GM12891 (cell line): ENCODE data around the gene PCDH9.

ENCODE experiments used
- DNase-seq: peaks from one replicate; pipeline ENCODE4 v3.0.0; 2011; ENCODE audit warnings: low spot score; ENCODE audit not compliant: insufficient read length
- FAIRE-seq: peaks from 2 replicates; lab custom pipeline; 2011; peaks lifted over from hg19 to GRCh38; lab: Jason Lieb, UNC
- PAX5 ChIP-seq: IDR thresholded peaks from 2 replicates; pipeline ENCODE4 v1.6.1; 2011; ENCODE audit warnings: low read length, moderate library complexity, mild to moderate bottlenecking; ENCODE audit not compliant: insufficient read depth, severe bottlenecking
- POLR2A ChIP-seq: IDR thresholded peaks from 2 replicates; pipeline ENCODE4 v1.6.1; 2011; ENCODE audit warnings: low read depth, low read length, control low read depth
- POLR2AphosphoS5 ChIP-seq: IDR thresholded peaks from 2 replicates; pipeline ENCODE4 v1.6.1; 2011; ENCODE audit warnings: low read depth, low read length, control low read depth
- POU2F2 ChIP-seq: IDR thresholded peaks from 2 replicates; pipeline ENCODE4 v1.6.1; 2011; ENCODE audit warnings: low read depth, mild to moderate bottlenecking, control low read depth, low read length, moderate library complexity
- SPI1 ChIP-seq: IDR thresholded peaks from 2 replicates; pipeline ENCODE4 v1.6.1; 2011; ENCODE audit warnings: low read depth, low read length, control low read depth
- TAF1 ChIP-seq: IDR thresholded peaks from 2 replicates; pipeline ENCODE4 v1.6.1; 2011; ENCODE audit warnings: low read depth, low read length, control low read depth

Gene PCDH9

DNA sequence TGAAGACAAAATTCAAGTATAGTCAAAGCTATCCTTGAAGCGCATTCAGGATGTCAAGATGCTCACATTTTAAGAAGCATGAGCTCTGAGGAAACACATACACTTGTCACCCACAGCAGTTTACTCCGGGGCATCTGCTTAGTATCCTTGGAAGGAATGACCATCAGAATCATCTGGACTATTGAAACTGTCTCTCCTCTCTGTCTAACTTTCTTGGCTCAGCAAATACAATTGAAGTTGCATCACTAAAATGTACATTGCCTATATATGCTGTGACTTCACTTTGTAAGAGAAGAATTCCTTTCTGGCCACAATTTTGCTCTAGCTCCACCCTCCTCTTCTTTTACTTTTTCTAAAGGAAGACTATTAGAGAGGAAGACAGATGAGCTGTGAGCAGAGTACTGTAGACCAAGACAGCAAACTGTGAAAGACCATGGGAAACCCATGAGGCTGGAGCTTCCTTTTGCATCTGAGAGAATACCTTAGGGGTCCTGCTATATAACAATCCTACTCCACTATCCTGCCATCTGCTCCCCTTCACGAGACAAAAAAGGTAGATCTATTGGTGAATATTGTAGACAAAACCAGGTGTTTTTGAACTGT is 906.3 kb downstream of the PCDH9 start:
- no peak for TF ChIP-seq PAX5
- no peak for TF ChIP-seq POU2F2
- no peak for TF ChIP-seq SPI1
- no peak for TF ChIP-seq POLR2A
- no peak for TF ChIP-seq TAF1
- TF ChIP-seq POLR2AphosphoS5, result no peak
- no peak for DNase-seq
- FAIRE-seq, result no peak

DNA sequence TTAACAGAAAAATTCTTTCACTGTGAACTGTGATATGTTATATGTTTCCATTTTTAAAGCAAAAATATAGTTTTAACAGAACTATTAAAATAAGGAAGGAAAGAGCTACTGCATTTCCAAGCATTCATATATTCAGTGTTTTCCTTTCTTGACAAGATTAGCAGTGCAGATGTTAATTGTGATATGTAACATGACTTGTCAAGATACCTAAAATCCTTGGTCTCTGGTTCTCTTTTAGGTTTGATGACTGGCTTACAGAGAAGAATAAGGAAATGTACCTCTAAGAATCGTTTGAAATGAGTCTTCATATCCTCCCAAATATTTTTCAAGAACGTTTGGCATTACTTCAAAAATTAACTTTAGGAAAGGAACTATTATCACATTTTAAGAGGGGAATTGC is 907.2 kb downstream of the PCDH9 start:
- DNase-seq, result no peak
- FAIRE-seq, result no peak
- TF ChIP-seq TAF1 (no peak), POU2F2 (no peak), SPI1 (no peak), POLR2AphosphoS5 (no peak), PAX5 (no peak), POLR2A (no peak)

DNA sequence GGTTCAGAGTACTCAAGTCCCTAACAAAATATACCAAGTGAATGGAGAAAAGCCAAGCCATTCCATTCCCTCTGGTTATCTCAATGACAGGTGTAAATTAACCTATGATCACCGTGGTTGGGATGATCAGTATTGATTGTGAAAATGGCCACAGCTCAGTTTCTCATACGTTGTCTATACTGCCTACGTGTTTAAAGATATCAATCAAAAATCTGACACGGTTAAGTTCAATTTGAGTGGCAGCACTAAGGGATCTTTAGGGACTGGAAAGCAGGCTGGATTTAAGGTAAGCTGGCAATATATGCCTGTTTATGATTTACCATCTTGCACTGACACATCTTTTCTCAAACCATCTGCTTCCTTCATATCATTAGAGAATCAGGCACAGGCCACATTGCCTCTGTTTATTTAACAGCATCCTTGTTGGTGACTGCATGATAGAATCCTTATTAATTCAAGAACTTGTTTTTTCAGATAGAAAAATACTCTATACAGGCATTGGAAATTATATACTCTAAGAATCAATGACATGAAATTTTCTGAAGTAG is 907.9 kb downstream of the PCDH9 start:
- TF ChIP-seq PAX5, result no peak
- TF ChIP-seq POU2F2, result no peak
- TF ChIP-seq POLR2A, result no peak
- FAIRE-seq (no peak), DNase-seq (no peak)

DNA sequence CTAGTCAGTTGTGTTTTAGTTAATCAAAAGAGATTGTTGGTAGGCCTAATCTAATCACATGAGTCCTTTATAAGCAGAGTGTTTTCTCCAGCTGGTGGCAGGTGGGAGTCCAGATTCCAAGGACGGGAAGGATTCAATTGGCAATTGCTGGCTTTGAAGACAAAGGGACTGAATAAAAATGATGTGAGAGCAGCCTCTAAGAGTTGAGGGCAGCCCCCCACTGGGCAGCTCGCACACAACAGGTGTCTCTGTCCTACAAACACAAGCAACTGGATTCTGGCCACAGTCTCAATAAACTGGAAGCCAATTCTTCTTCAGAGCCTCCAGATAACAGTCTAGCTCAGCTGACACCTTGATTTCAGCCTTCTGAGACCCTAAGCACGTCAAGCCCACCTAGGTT is 915.2 kb downstream of the PCDH9 start:
- TF ChIP-seq TAF1 (no peak), POU2F2 (no peak), POLR2AphosphoS5 (no peak), PAX5 (no peak), SPI1 (no peak), POLR2A (no peak)
- no peak for FAIRE-seq
- DNase-seq, result no peak

DNA sequence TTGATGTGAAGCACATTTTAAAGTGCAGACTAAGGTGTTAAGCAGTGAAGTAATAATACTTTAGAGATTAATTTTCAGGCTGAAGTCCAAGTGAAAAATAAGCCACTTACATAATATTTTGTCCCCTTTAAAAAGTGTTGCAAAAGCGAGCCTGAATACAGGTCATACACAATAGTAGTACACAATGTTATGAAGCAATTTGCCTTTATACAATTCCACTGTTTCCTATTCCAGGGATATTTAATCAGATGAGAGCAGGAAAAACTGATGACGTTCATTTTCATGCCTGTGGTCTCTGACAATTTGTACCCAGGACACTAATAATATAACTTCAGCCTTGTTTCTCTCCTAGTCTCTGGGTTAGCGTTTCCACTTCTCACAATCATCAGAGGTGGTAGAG is 916.7 kb downstream of the PCDH9 start:
- no peak for FAIRE-seq
- TF ChIP-seq TAF1, result no peak
- TF ChIP-seq PAX5, result no peak
- no peak for TF ChIP-seq POLR2AphosphoS5
- TF ChIP-seq POLR2A, result no peak
- TF ChIP-seq POU2F2, result no peak
- no peak for TF ChIP-seq SPI1
- DNase-seq, result no peak

DNA sequence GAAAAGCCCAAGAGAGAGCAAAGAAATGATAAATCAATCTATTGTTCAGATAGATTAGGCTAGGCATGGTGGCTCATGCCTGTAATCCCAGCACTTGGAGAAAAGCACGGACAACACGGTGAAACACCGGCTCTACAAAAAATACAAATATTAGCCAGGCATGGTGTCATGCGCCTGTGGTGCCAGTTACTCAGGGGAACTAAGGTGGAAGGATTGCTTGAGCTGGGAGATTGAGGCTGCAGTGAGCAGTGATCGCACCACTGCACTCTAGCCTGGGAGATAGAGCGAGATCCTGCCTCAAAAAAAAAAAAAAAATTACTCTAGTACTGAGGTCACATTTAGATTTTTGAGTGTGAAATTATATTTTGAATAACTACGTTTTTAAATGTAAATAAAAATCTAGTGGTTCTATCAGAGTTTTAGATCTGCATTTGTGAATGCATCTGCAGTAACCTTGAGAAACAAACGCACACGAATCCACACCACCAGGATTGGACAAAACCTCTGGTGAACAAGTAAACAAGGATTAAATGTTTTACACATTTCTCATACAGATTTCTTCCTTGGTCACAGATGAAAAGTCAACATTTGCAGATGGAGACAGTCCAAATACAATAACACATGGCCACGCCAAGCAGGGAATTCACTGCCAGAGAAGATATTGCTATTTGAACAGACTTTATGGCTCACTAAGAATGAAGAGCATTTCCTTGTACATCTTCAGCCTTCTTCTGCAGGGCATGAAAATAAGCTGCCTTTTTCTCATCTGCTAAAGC is 917.6 kb downstream of the PCDH9 start:
- FAIRE-seq, result no peak
- TF ChIP-seq TAF1 (no peak), POLR2AphosphoS5 (no peak)
- DNase-seq, result no peak

DNA sequence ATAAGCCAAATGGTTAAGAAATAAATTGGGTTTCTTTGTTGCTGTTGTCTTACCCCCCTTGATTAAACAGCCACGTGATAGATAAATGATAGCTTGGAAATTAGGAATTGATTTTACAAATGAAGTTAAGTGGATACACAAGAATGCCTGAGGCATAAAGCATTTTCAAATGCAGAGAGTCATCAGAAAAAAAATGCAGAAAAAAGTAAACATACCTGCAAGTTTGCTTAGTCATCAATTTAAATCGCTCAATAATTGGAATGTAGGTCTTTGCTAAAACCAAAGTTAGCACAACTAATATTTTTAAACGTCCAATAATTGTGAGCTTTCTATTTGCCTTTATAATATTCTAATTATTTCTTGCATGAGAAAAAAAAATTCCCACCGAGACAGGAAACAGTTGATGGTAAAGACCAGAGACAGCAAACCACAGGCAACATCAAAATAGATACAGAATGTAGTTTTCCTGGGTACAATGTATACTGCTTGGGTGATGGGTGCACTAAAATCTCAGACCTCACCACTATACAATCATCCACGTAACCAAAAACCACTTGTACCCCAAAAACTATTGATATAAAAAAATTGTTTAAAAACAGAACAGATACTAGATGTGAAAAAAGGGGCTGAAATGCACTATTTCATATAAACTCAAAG is 924.0 kb downstream of the PCDH9 start:
- TF ChIP-seq POLR2AphosphoS5 (no peak), PAX5 (no peak), TAF1 (no peak), POU2F2 (no peak), POLR2A (no peak), SPI1 (no peak)
- DNase-seq (no peak), FAIRE-seq (no peak)

DNA sequence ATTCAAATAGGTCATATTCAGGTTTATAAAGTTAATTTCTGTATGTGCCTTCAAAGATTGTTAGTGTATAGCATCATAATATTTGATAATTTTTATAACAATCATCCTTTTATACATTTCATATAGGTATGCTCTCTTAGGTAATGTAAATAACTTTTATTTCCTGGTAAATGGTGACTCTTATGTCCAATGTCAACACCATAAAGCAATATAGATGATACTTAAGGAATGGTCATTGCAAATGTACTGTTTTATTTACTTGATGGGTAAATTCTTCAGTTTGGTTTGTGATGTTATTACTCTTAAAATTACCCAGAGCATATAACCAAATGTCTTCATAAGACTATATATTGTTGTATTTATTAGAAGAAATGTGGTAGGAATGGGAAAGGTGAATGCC is 928.7 kb downstream of the PCDH9 start:
- no peak for FAIRE-seq
- no peak for TF ChIP-seq SPI1
- no peak for TF ChIP-seq PAX5
- TF ChIP-seq TAF1, result no peak
- no peak for TF ChIP-seq POLR2AphosphoS5
- TF ChIP-seq POU2F2, result no peak
- no peak for TF ChIP-seq POLR2A

DNA sequence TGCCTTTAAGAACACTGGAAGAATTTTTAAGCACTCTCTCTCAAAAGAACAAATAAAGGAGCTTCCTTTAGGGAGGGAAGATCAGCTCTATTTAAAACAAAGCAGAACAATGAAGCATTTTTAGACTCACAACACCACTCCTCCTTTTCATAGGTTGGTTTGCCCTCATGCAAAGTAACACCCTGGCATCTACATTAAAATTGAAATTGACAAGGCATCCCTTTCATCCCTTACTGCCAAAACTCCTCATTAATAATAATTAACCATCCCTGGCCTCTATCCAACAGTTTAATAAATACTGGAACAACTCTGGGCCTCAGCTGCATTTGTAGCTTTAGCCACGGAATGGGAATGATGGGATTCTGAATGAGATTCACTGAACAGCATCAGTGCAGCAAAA is 929.1 kb downstream of the PCDH9 start:
- DNase-seq, result no peak
- no peak for FAIRE-seq
- no peak for TF ChIP-seq TAF1
- TF ChIP-seq POLR2AphosphoS5, result no peak
- TF ChIP-seq POU2F2, result no peak

More for the DNA sequence above, 928.7 kb downstream of the PCDH9 start:
- DNase-seq, result no peak

DNA sequence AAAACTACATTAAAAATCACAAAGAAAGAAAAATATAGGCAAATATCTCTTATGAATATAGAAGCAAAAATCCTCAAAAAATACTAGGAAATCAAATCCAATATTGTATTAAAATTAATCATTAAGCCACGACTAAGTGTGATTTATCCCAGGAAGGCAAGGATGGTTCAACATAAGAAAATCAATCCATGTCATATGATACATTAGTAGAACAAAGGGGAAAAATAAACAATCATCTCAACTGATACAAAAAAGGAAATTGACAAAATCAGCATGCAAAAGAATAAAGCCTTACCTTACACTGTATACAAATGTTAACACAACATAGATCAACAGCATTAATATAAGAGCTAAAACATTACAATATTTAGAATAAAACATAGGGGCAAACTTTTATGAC is 933.3 kb downstream of the PCDH9 start:
- TF ChIP-seq PAX5, result no peak
- no peak for TF ChIP-seq SPI1
- no peak for TF ChIP-seq TAF1
- no peak for TF ChIP-seq POU2F2
- no peak for TF ChIP-seq POLR2A
- no peak for TF ChIP-seq POLR2AphosphoS5
- no peak for FAIRE-seq

More for the DNA sequence above, 933.3 kb downstream of the PCDH9 start:
- DNase-seq, result no peak
